MV-4-11 (cell line): ENCODE measurements around the gene PRSS33.

ENCODE experiments used
- DNase-seq: peaks from one replicate; lab custom pipeline; 2025; lab: John Stamatoyannopoulos, UW

Gene PRSS33

GRCh38 chr16:2820836-2821486 is 33.6 kb upstream of the PRSS33 start:
- DNase-seq = no peak

GRCh38 chr16:2819939-2820835 is 32.8 kb upstream of the PRSS33 start:
- no peak for DNase-seq

- no peak for DNase-seq
These were observed 32.0 kb upstream of the PRSS33 start for GRCh38 chr16:2819179-2819938.

GRCh38 chr16:2818272-2818876 is 31.0 kb upstream of the PRSS33 start:
- DNase-seq = no peak

- DNase-seq = no peak
These were observed 30.2 kb upstream of the PRSS33 start for GRCh38 chr16:2817340-2818271.

- no peak for DNase-seq
These were observed 29.5 kb upstream of the PRSS33 start, which contains the start of gene PRSS21 for GRCh38 chr16:2816751-2817339. Gene PRSS21, plus strand, starts transcription at chr16:2817237. Its CDS starts 32 bp downstream, at chr16:2817269.

GRCh38 chr16:2815299-2815771 is 28.0 kb upstream of the PRSS33 start:
- DNase-seq = no peak

- DNase-seq = no peak
These were observed 27.4 kb upstream of the PRSS33 start for GRCh38 chr16:2814551-2815298.

GRCh38 chr16:2813771-2814221 is 26.4 kb upstream of the PRSS33 start:
- DNase-seq = no peak

GRCh38 chr16:2811703-2812471 is 24.5 kb upstream of the PRSS33 start:
- no peak for DNase-seq

- DNase-seq = no peak
These were observed 23.3 kb upstream of the PRSS33 start for GRCh38 chr16:2810651-2811050.

- no peak for DNase-seq
These were observed 21.9 kb upstream of the PRSS33 start for GRCh38 chr16:2809149-2809760.

- no peak for DNase-seq
These were observed 20.8 kb upstream of the PRSS33 start for GRCh38 chr16:2808181-2808580.

- no peak for DNase-seq
These were observed 18.9 kb upstream of the PRSS33 start for GRCh38 chr16:2806286-2806685.

GRCh38 chr16:2804728-2805127 is 17.4 kb upstream of the PRSS33 start:
- DNase-seq = no peak

- DNase-seq = no peak
These were observed 16.3 kb upstream of the PRSS33 start for GRCh38 chr16:2803545-2804195.

- no peak for DNase-seq
These were observed 12.5 kb upstream of the PRSS33 start for GRCh38 chr16:2799859-2800226.
